HepG2 (cell line): ENCODE results near the gene GNMT. TPM values are rescaled to one million over a fixed set of nuclear protein-coding genes. Genes with fewer than 3 reads are reported as not detected.

Experiments used
- HMGA1 ChIP-seq: sonication (generic); formaldehyde crosslinking; conservative IDR thresholded peaks from 2 replicates; pipeline ENCODE4 v1.4.0; 2020; ENCODE audit warnings: missing genetic modification reagents
- ISX ChIP-seq: sonication (generic); formaldehyde crosslinking; conservative IDR thresholded peaks from 2 replicates; pipeline ENCODE4 v1.5.0; 2020; ENCODE audit warnings: missing genetic modification reagents
- JUN ChIP-seq: sonication (generic); formaldehyde crosslinking; IDR thresholded peaks from 2 replicates; pipeline ENCODE4 v1.4.0; 2020; ENCODE audit warnings: mild to moderate bottlenecking, missing genetic modification reagents
- MTERF4 ChIP-seq: sonication (generic); formaldehyde crosslinking; IDR thresholded peaks from 2 replicates; pipeline ENCODE4 v1.8.0; 2023; ENCODE audit warnings: mild to moderate bottlenecking, missing genetic modification reagents
- SKIL ChIP-seq: sonication (generic); formaldehyde crosslinking; IDR thresholded peaks from 2 replicates; pipeline ENCODE4 v1.8.0; 2022; ENCODE audit warnings: missing genetic modification reagents, mild to moderate bottlenecking, moderate library complexity, borderline replicate concordance
- TBX3 ChIP-seq: fragments of 450-650 bp; IDR thresholded peaks from 2 replicates; pipeline ENCODE4 v1.6.1; 2017; ENCODE audit warnings: antibody characterized with exemption, mild to moderate bottlenecking, inconsistent platforms, borderline replicate concordance
- TSC22D2 ChIP-seq: sonication (generic); formaldehyde crosslinking; IDR thresholded peaks from 2 replicates; pipeline ENCODE4 v1.5.1; 2020; ENCODE audit warnings: missing genetic modification reagents, mild to moderate bottlenecking, borderline replicate concordance
- ZBTB10 ChIP-seq: sonication (generic); formaldehyde crosslinking; IDR thresholded peaks from 2 replicates; pipeline ENCODE4 v1.4.0; 2020; ENCODE audit warnings: missing genetic modification reagents, borderline replicate concordance
- ZNF496 ChIP-seq: sonication (generic); formaldehyde crosslinking; IDR thresholded peaks from 2 replicates; pipeline ENCODE4 v1.8.1; 2023; ENCODE audit warnings: mild to moderate bottlenecking, moderate library complexity, missing genetic modification reagents; ENCODE audit not compliant: insufficient replicate concordance
- ZNF547 ChIP-seq: sonication (generic); formaldehyde crosslinking; IDR thresholded peaks from 2 replicates; pipeline ENCODE4 v1.5.1; 2020; ENCODE audit warnings: mild to moderate bottlenecking, missing genetic modification reagents
- ZNF614 ChIP-seq: IDR thresholded peaks from 2 replicates; pipeline ENCODE4 v1.6.1; 2018; ENCODE audit warnings: missing biosample characterization, missing genetic modification reagents, inconsistent platforms, borderline replicate concordance
- ZNF772 ChIP-seq: sonication (generic); formaldehyde crosslinking; IDR thresholded peaks from 2 replicates; pipeline ENCODE4 v1.5.0; 2020; ENCODE audit warnings: mild to moderate bottlenecking, missing genetic modification reagents
- ZNF850 ChIP-seq: sonication (generic); formaldehyde crosslinking; conservative IDR thresholded peaks from 2 replicates; pipeline ENCODE4 v1.9.0; 2021; ENCODE audit warnings: mild to moderate bottlenecking, missing genetic modification reagents
- ZSCAN31 ChIP-seq: sonication (generic); formaldehyde crosslinking; IDR thresholded peaks from 2 replicates; pipeline ENCODE4 v1.5.0; 2020; ENCODE audit warnings: low read depth, mild to moderate bottlenecking, missing genetic modification reagents
- polyA plus RNA-seq, 8 experiments: library from polyadenylated mRNA; depleted of rRNA in 3 of 8; stranded (reverse) in 7 of 8; unstranded in 1 of 8; fragments of >200 nt; fragmentation: Illumina TruSeq in 4 of 8; extraction: Trizol in 4 of 8; gene quantifications; 2 replicates each; pipeline versions ENCODE4 v1.2.1 to v1.2.3, GENCODE V29; 2011 to 2016; ENCODE audit warnings: low read depth in 4 of 8, missing spikeins in 1 of 8, mixed read lengths in 1 of 8; ENCODE audit not compliant: insufficient read depth in 1 of 8
- total RNA-seq, 5 experiments: library from RNA; depleted of rRNA; stranded (reverse); fragments of >200 nt; fragmentation: Illumina TruSeq; extraction: Trizol; gene quantifications; 2 replicates each; pipeline ENCODE4 v1.2.3, GENCODE V29; 2016; ENCODE audit warnings: low read depth in 1 of 5
- TF ChIP-seq, protein P1 (sequence below): sonication (generic); formaldehyde crosslinking; IDR thresholded peaks from 2 replicates; pipeline ENCODE4 v1.5.0; 2020; ENCODE audit warnings: missing genetic modification reagents
- TF ChIP-seq, protein P2 (sequence below): sonication (generic); formaldehyde crosslinking; IDR thresholded peaks from 2 replicates; pipeline ENCODE4 v1.4.0; 2020; ENCODE audit warnings: mild to moderate bottlenecking, missing genetic modification reagents

Gene GNMT
- total and polyA plus RNA-seq, 2 of the 13 experiments (the other 11 are each of a cell fraction or from before 2014, with no cell fraction given): 2.8 to 7.0 TPM

- no peak for TF ChIP-seq ZBTB10 (CRISPR knock-in tag)
- TF ChIP-seq ZNF850 (CRISPR knock-in tag): no peak; the same call in 1 of the 2 replicates
- TF ChIP-seq ISX (CRISPR knock-in tag): no peak
- no peak for TF ChIP-seq MTERF4
- TF ChIP-seq ZSCAN31 (CRISPR knock-in tag): no peak
- TF ChIP-seq HMGA1 (CRISPR knock-in tag): no peak
- TF ChIP-seq, protein P1, sequence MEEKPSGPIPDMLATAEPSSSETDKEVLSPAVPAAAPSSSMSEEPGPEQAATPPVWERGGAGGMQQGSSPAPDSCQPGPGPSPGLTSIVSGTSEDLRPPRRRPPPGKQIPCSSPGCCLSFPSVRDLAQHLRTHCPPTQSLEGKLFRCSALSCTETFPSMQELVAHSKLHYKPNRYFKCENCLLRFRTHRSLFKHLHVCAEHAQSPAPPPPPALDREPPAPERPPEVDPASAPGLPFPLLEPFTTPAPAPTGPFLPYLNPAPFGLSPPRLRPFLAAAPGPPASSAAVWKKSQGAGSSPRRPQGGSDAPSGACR: peak; percentile 98
- TF ChIP-seq ZNF614 (CRISPR knock-in tag): peak; percentile 93; the same call in 1 of the 2 replicates
- peak; percentile 91 for TF ChIP-seq SKIL (CRISPR knock-in tag)
- 0 out of 2 replicates have a peak, but pooled peaks have one; percentile 35 for TF ChIP-seq ZNF547 (CRISPR knock-in tag)
- TF ChIP-seq, protein P2, sequence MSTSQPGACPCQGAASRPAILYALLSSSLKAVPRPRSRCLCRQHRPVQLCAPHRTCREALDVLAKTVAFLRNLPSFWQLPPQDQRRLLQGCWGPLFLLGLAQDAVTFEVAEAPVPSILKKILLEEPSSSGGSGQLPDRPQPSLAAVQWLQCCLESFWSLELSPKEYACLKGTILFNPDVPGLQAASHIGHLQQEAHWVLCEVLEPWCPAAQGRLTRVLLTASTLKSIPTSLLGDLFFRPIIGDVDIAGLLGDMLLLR (CRISPR knock-in tag): no peak
- TF ChIP-seq TSC22D2 (CRISPR knock-in tag): no peak
- peak; percentile 41; the same call in 1 of the 2 replicates for TF ChIP-seq TBX3
- peak; percentile 86 for TF ChIP-seq JUN (CRISPR knock-in tag)
- TF ChIP-seq ZNF496 (CRISPR knock-in tag): no peak
- no peak for TF ChIP-seq ZNF772 (CRISPR knock-in tag)
Measured at GRCh38 chr6:42938987-42939809, 21.4 kb upstream of the GNMT start (continued).
